ENCODE data around the gene TUBG2.

DNA sequence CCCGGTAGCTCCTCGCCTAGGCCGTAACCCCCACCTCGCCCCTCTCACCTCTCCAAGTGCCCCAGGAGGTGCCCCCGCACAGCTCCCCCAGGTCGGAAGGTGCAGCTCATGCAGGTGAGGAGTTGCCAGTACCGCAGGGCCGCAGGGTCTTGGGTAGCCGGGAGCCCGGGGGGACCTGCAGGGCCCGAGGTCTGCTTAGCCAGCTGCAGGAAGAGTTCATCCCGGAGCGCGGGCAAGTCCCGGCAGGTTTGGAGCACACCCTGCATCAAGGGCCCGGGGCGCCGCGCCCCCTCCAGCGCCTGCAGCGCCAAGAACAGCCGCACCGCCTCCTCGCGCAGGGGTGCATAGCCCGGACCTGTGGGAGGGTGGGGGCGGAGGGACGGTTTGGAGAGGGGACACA, 13.0 kb downstream of the TUBG2 start:
- TF ChIP-seq, protein P1, sequence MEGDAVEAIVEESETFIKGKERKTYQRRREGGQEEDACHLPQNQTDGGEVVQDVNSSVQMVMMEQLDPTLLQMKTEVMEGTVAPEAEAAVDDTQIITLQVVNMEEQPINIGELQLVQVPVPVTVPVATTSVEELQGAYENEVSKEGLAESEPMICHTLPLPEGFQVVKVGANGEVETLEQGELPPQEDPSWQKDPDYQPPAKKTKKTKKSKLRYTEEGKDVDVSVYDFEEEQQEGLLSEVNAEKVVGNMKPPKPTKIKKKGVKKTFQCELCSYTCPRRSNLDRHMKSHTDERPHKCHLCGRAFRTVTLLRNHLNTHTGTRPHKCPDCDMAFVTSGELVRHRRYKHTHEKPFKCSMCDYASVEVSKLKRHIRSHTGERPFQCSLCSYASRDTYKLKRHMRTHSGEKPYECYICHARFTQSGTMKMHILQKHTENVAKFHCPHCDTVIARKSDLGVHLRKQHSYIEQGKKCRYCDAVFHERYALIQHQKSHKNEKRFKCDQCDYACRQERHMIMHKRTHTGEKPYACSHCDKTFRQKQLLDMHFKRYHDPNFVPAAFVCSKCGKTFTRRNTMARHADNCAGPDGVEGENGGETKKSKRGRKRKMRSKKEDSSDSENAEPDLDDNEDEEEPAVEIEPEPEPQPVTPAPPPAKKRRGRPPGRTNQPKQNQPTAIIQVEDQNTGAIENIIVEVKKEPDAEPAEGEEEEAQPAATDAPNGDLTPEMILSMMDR (IDR thresholded peaks at IDR 0.05), result no peak
- no peak for TF ChIP-seq POLR2A (IDR thresholded peaks at IDR 0.05)

Data from adrenal gland (tissue), 5 donors.